Spleen (tissue), 11 donors: ENCODE results near the gene TEX52. TPM values are rescaled to one million over a fixed set of nuclear protein-coding genes. Genes with fewer than 3 reads are reported as not detected.

Experiments used
- DNase-seq: peaks from one replicate; pipeline ENCODE4 v3.0.0-alpha.2; 2020
- H3K27ac ChIP-seq, 8 donors: fragments of 200-600 bp; sonication (generic) in 7 of 8; 1 replicate in 4 of 8; 2 replicates in 4 of 8; pipeline versions ENCODE4 v1.5.0 to v1.8.0; 2016 to 2021; ENCODE audit warnings: inconsistent platforms in 4 of 8, mild to moderate bottlenecking in 4 of 8, moderate library complexity in 1 of 8
- H3K27me3 ChIP-seq, 7 donors: fragments of 200-600 bp; sonication (generic) in 6 of 7; replicated peaks in 1 of 7; 1 replicate in 4 of 7; 2 replicates in 3 of 7; pipeline versions ENCODE4 v1.5.0 to v1.8.0; 2016 to 2021; ENCODE audit warnings: inconsistent platforms in 3 of 7, mild to moderate bottlenecking in 1 of 7
- H3K36me3 ChIP-seq, 6 donors: fragments of 200-600 bp; sonication (generic) in 5 of 6; 1 replicate in 4 of 6; 2 replicates in 2 of 6; pipeline versions ENCODE4 v1.5.0 to v1.8.0; 2016 to 2021; ENCODE audit warnings: inconsistent platforms in 2 of 6
- H3K4me1 ChIP-seq, 6 donors: fragments of 200-600 bp; sonication (generic) in 5 of 6; 1 replicate in 3 of 6; 2 replicates in 3 of 6; pipeline versions ENCODE4 v1.5.0 to v1.8.0; 2016 to 2021; ENCODE audit warnings: inconsistent platforms in 3 of 6
- H3K4me3 ChIP-seq, 8 donors: fragments of 200-600 bp; sonication (generic) in 7 of 8; 1 replicate in 4 of 8; 2 replicates in 4 of 8; pipeline versions ENCODE4 v1.5.0 to v1.8.0; 2016 to 2021; ENCODE audit warnings: inconsistent platforms in 4 of 8, mild to moderate bottlenecking in 4 of 8, moderate library complexity in 2 of 8
- H3K9me3 ChIP-seq, 8 donors: fragments of 200-600 bp; sonication (generic) in 7 of 8; 1 replicate in 4 of 8; 2 replicates in 4 of 8; pipeline versions ENCODE4 v1.5.0 to v1.8.0; 2016 to 2021; ENCODE audit warnings: inconsistent platforms in 4 of 8
- POLR2A ChIP-seq, 3 donors: fragments of 450-650 bp; IDR thresholded peaks; one replicate each; pipeline ENCODE4 v1.5.1; 2017; ENCODE audit warnings: antibody characterized with exemption in 3 of 3, mild to moderate bottlenecking in 1 of 3
- POLR2AphosphoS5 ChIP-seq, 3 donors: sonication (generic); formaldehyde crosslinking; IDR thresholded peaks; one replicate each; pipeline ENCODE4 v1.5.1; 2017; ENCODE audit warnings: antibody characterized with exemption in 3 of 3
- WGBS, 5 donors: extraction: QIAGEN DNeasy Blood & Tissue Kit in 3 of 5; methylation state at CpG; one replicate each; pipeline versions ENCODE4 v1.1.5 to v1.1.7; 2013 to 2018; 5-methylcytosine and 5-hydroxymethylcytosine counted together
- intact Hi-C: fragments of 100-400 bp; cut with DNase I; formaldehyde crosslinking; loops from one replicate; pipeline ENCODE4 v1.15.0; 2023; ENCODE audit warnings: low total_unique reads
- polyA plus RNA-seq, 3 donors: library from polyadenylated mRNA; stranded (reverse); fragments of 200-250 nt; gene quantifications; one replicate each; pipeline ENCODE4 v1.2.1, GENCODE V29; 2013
- total RNA-seq, 7 donors: library from RNA; depleted of rRNA in 3 of 7; stranded (reverse); fragments of >200 nt in 3 of 7; fragmentation: NEBNext Ultra II Directional in 4 of 7; extraction: Animal tissue kit (Norgen Biotek cat#: 25700) in 4 of 7; gene quantifications; one replicate each; pipeline versions ENCODE4 v1.1.0 to v1.2.1, GENCODE V29; 2016 to 2021
- TF ChIP-seq, protein P1 (sequence below), 11 experiments: fragments of 200-600 bp in 7 of 11; fragments of 450-650 bp in 4 of 11; sonication (generic) in 4 of 11; IDR thresholded peaks in 8 of 11; conservative IDR thresholded peaks in 3 of 11; 1 replicate in 7 of 11; 2 replicates in 4 of 11; pipeline versions ENCODE4 v1.4.0 to v1.8.0; 2016 to 2021; ENCODE audit warnings: antibody characterized with exemption in 11 of 11, inconsistent platforms in 4 of 11, mild to moderate bottlenecking in 1 of 11
- donor health status: healthy with polysubstance abuse.
- donor health status: DM: no; HTN: no; CAD: no; lungs with moderate emphysema.
- donor health status: DM: no; HTN: no; CAD: no.
- donor health status: Bipolar disorder and iron deficiency.
- donor health status: healthy.
- donor health status: DM: no; HTN: no; CAD: no.
- donor health status: DM: yes; HTN: yes; CAD: no.

TEX52 gene
- total and polyA plus RNA-seq, 10 donors, result not detected

DNA sequence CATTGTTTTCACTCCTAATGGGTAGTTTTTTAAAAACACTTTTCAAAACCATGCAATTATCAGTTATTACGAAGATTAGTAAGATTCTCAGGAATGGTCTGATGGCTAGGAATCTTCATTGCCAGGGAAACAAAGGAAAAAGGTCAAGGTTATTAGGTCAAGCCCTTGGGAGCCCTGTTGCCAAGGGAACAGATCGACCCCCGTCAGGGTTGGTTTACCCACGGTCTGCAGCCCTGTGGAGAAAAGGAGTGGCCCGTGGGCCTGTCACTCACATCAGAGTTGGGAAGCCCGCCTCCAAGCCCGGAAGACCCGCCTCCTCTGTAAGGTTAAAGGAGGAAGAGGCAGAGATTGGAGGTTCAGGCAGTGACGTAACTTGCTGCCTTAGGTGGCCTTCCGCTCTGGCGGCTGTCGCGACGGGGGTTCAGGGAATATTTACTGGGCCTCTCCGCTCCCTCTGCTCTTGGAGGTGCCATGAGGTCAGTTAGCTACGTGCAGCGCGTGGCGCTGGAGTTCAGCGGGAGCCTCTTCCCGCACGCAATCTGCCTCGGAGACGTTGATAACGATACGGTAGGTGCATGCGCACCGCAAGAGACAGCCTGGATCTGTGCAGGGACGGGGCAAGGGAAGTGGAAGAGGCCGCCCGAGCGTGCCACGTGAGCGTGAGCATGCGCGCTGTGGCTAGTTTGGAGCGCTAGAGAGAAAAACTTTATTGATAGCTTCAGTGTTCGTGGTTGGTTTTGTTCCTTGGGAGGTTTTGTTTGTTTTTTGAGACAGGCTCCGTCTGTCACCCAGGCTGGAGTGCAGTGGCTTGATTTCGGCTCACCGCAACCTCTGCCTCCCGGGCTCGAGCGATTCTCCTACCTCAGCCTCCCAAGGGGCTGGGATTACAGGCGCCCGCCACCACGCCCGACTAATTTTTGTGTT lies 44.3 kb downstream of the TEX52 start, which contains the start of gene ITFG2:
Gene ITFG2 (plus strand): TSS at position 379 of the 924 bp plus-strand sequence. CDS start 93 bp downstream, at position 472.
- peaks cover 16 to 40% (median 33%) of the 10 kb centered on the region in 6 donors for H3K4me1 ChIP-seq
- peak; percentile 27 to 88 (median 85) for TF ChIP-seq POLR2A (IDR thresholded peaks at IDR 0.05)
- peak; percentile 99 for TF ChIP-seq POLR2AphosphoS5 (IDR thresholded peaks at IDR 0.05)
- TF ChIP-seq, protein P1, sequence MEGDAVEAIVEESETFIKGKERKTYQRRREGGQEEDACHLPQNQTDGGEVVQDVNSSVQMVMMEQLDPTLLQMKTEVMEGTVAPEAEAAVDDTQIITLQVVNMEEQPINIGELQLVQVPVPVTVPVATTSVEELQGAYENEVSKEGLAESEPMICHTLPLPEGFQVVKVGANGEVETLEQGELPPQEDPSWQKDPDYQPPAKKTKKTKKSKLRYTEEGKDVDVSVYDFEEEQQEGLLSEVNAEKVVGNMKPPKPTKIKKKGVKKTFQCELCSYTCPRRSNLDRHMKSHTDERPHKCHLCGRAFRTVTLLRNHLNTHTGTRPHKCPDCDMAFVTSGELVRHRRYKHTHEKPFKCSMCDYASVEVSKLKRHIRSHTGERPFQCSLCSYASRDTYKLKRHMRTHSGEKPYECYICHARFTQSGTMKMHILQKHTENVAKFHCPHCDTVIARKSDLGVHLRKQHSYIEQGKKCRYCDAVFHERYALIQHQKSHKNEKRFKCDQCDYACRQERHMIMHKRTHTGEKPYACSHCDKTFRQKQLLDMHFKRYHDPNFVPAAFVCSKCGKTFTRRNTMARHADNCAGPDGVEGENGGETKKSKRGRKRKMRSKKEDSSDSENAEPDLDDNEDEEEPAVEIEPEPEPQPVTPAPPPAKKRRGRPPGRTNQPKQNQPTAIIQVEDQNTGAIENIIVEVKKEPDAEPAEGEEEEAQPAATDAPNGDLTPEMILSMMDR (IDR thresholded peaks at IDR 0.05 in 8 of 11, conservative IDR thresholded peaks at IDR 0.05 in 3 of 11), result peak in 3 of 11 experiments; percentile 14 to 33 (median 28)
- H3K27me3 ChIP-seq, result no peaks in the 10 kb centered on the region
- WGBS, 5 donors, result 0 to 2% (median 1%) methylated on average over 25 to 48 of the region's 48 CpGs
- H3K27ac ChIP-seq, result peak within 1 kb of the TSS; percentile 90 to 98 (median 94)
- peak within 1 kb of the TSS; percentile 59 to 91 (median 75) for H3K4me3 ChIP-seq
- H3K9me3 ChIP-seq, result no peaks in the 10 kb centered on the region
- peaks cover 0 to 33% (median 8%) of the 10 kb centered on the region in 6 donors for H3K36me3 ChIP-seq
- DNase-seq, result peak; percentile 99
- intact Hi-C loops, result no loop called here

- peak; percentile 31 for DNase-seq
- WGBS, 5 donors, result 83 to 88% (median 87%) methylated on average over 5 of the region's 5 CpGs
- Histone ChIP-seq H3K4me3 (peak overlapping the region in 7 of 8 donors; percentile 59 to 91 (median 72)), H3K9me3 (no peaks in the 10 kb centered on the region), H3K36me3 (peaks cover 0 to 26% (median 3%) of the 10 kb centered on the region in 6 donors), H3K4me1 (peaks cover 16 to 40% (median 33%) of the 10 kb centered on the region in 6 donors), H3K27ac (peak overlapping the region in 7 of 8 donors; percentile 90 to 98 (median 94)), H3K27me3 (no peaks in the 10 kb centered on the region)
- TF ChIP-seq POLR2A (IDR thresholded peaks at IDR 0.05) (no peak), POLR2AphosphoS5 (IDR thresholded peaks at IDR 0.05) (no peak)
- TF ChIP-seq, protein P1 (IDR thresholded peaks at IDR 0.05 in 8 of 11, conservative IDR thresholded peaks at IDR 0.05 in 3 of 11), result no peak
- intact Hi-C loops, result no loop called here
Measured at GRCh38 chr12:2811801-2812200, 45.0 kb downstream of the TEX52 start.

DNA sequence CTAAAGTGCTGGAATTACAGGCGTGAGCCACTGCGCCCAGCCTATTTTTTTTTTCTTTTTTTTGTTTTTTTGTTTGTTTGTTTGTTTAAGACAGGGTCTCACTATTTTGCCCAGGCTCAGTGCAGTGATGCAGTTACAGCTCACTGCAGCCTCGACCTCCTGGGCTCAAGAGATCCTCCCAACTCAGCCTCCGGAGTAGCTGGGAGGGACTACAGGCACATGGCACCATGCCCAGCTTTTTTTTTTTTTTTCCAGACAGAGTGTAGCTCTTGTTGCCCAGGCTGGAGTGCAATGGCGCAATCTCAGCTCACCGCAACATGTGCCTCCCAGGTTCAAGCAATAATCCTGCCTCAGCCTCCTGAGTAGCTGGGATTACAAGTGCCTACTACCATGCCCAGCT lies 50.1 kb downstream of the TEX52 start:
- no peak overlapping the region for H3K4me3 ChIP-seq
- intact Hi-C loops, result no loop called here
- H3K27me3 ChIP-seq, result no peaks in the 10 kb centered on the region
- peaks cover under 1 to 29% (median 7%) of the 10 kb centered on the region in 6 donors for H3K4me1 ChIP-seq
- WGBS, 5 donors, result 81 to 92% (median 89%) methylated on average over 6 of the region's 6 CpGs
- TF ChIP-seq POLR2AphosphoS5 (IDR thresholded peaks at IDR 0.05) (no peak), POLR2A (IDR thresholded peaks at IDR 0.05) (no peak)
- TF ChIP-seq, protein P1 (IDR thresholded peaks at IDR 0.05 in 8 of 11, conservative IDR thresholded peaks at IDR 0.05 in 3 of 11), result no peak
- peaks cover 0 to 44% (median 34%) of the 10 kb centered on the region in 6 donors for H3K36me3 ChIP-seq
- no peaks in the 10 kb centered on the region for H3K9me3 ChIP-seq
- H3K27ac ChIP-seq, result no peak overlapping the region
- DNase-seq, result no peak

DNA sequence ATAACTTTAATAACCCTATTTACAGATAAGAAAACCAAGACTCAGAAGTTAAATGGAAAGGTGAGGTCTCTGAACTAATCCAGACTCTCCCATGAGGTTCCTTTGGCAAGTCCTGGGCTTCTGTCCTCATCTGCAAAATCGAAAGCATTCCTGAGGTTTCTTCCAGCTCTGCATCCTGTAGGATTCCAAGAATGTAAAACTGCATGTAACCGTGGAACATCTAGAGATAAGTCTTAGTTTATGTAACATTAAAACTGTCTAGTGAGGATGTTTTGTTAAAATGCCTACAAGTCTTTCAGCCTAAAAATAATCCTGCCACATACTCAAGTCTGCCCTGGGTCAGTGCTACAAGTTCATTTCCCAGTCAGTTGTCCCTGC lies 51.7 kb downstream of the TEX52 start:
- Histone ChIP-seq H3K27ac (peak overlapping the region in 3 of 8 donors; percentile 8 to 57 (median 56)), H3K4me3 (no peak overlapping the region), H3K9me3 (no peaks in the 10 kb centered on the region), H3K27me3 (no peaks in the 10 kb centered on the region), H3K4me1 (peaks cover 0 to 24% (median 4%) of the 10 kb centered on the region in 6 donors), H3K36me3 (peaks cover 4 to 60% (median 50%) of the 10 kb centered on the region in 6 donors)
- intact Hi-C loops, result no loop called here
- no peak for DNase-seq
- 69 to 82% (median 75%) methylated on average over 2 of the region's 2 CpGs for WGBS, 5 donors
- TF ChIP-seq, protein P1 (IDR thresholded peaks at IDR 0.05 in 8 of 11, conservative IDR thresholded peaks at IDR 0.05 in 3 of 11), result no peak
- TF ChIP-seq POLR2A (IDR thresholded peaks at IDR 0.05) (no peak), POLR2AphosphoS5 (IDR thresholded peaks at IDR 0.05) (no peak)
